Dendritic cell treated with granulocyte-macrophage colony-stimulating factor and Interleukin-4, amounts not matched to agents 40 ng/mL and 50 ng/mL, for 4 days (primary cell): ENCODE data around the gene CRTC2.
A peak's percentile ranks its signal among the peaks of the same experiment; 100 is the strongest.

Experiments used
- H3K27ac Mint-ChIP-seq: one replicate; pipeline ENCODE4 v1.8.0; 2022; ENCODE audit warnings: mild to moderate bottlenecking, mixed read lengths
- H3K27me3 Mint-ChIP-seq: one replicate; pipeline ENCODE4 v1.8.0; 2022; ENCODE audit warnings: mild to moderate bottlenecking, mixed read lengths
- H3K36me3 Mint-ChIP-seq: one replicate; pipeline ENCODE4 v1.8.0; 2022; ENCODE audit warnings: low read depth, mixed read lengths
- H3K4me1 Mint-ChIP-seq: one replicate; pipeline ENCODE4 v1.8.0; 2022; ENCODE audit warnings: low read depth, mixed read lengths
- H3K4me3 Mint-ChIP-seq: one replicate; pipeline ENCODE4 v1.8.0; 2022; ENCODE audit warnings: mild to moderate bottlenecking, moderate library complexity, mixed read lengths
- H3K9me3 Mint-ChIP-seq: one replicate; pipeline ENCODE4 v1.8.0; 2022; ENCODE audit warnings: mixed read lengths
- intact Hi-C: fragments of 100-400 bp; cut with micrococcal nuclease; formaldehyde crosslinking; loops from one replicate; pipeline ENCODE4 v1.15.0; 2022

CRTC2 gene

GRCh38 chr1:153967107-153967999, 8.9 kb upstream of the CRTC2 start, which contains the start of gene CREB3L4:
Gene CREB3L4 (plus strand): TSS chr1:153967902. CDS start chr1:153968526, 624 bp downstream.
- Mint-ChIP-seq H3K27me3 (no peaks in the 10 kb centered on the region), H3K9me3 (no peaks in the 10 kb centered on the region), H3K36me3 (peaks cover 22% of the 10 kb centered on the region), H3K4me1 (peaks cover 47% of the 10 kb centered on the region), H3K4me3 (peak within 1 kb of the TSS; percentile 97), H3K27ac (peak within 1 kb of the TSS; percentile 95)
- intact Hi-C loops = loop anchor here (1.0 kb wide), 2 partner anchors 9 to 10 kb away; partner anchors contain the start of genes CRTC2 and JTB

- H3K9me3 Mint-ChIP-seq = no peaks in the 10 kb centered on the region
- no peaks in the 10 kb centered on the region for H3K27me3 Mint-ChIP-seq
- intact Hi-C loops = loop anchor here (1.0 kb wide), 1 partner anchor 18 kb away; the partner anchor contains the start of gene DENND4B
- H3K4me1 Mint-ChIP-seq = peaks cover 73% of the 10 kb centered on the region
- peak overlapping the region; percentile 70 for H3K4me3 Mint-ChIP-seq
- H3K27ac Mint-ChIP-seq = peak overlapping the region; percentile 77
- peaks cover 57% of the 10 kb centered on the region for H3K36me3 Mint-ChIP-seq
These were observed 5.5 kb upstream of the CRTC2 start for GRCh38 chr1:153963850-153964331.

- H3K27ac Mint-ChIP-seq = peak within 1 kb of the TSS; percentile 77
- peaks cover 72% of the 10 kb centered on the region for H3K4me1 Mint-ChIP-seq
- intact Hi-C loops = loop anchor here (1.0 kb wide), 1 partner anchor 17 kb away; the partner anchor contains the start of gene DENND4B
- no peaks in the 10 kb centered on the region for H3K9me3 Mint-ChIP-seq
- peaks cover 63% of the 10 kb centered on the region for H3K36me3 Mint-ChIP-seq
- no peaks in the 10 kb centered on the region for H3K27me3 Mint-ChIP-seq
- peak within 1 kb of the TSS; percentile 70 for H3K4me3 Mint-ChIP-seq
These were observed 4.8 kb upstream of the CRTC2 start, which contains the start of gene SLC39A1 for GRCh38 chr1:153963030-153963849. Gene SLC39A1 (minus strand): TSS chr1:153963537. CDS start chr1:153962715, 822 bp downstream.

- peaks cover 68% of the 10 kb centered on the region for H3K4me1 Mint-ChIP-seq
- H3K36me3 Mint-ChIP-seq = peaks cover 69% of the 10 kb centered on the region
- no peaks in the 10 kb centered on the region for H3K9me3 Mint-ChIP-seq
- H3K27me3 Mint-ChIP-seq = no peaks in the 10 kb centered on the region
- H3K27ac Mint-ChIP-seq = peak overlapping the region; percentile 77
- peak overlapping the region; percentile 70 for H3K4me3 Mint-ChIP-seq
- intact Hi-C loops = loop anchor here (1.0 kb wide), 1 partner anchor 16 kb away; the partner anchor contains the start of gene DENND4B
These were observed 3.9 kb upstream of the CRTC2 start for GRCh38 chr1:153962088-153963029.

GRCh38 chr1:153961421-153961820, 3.0 kb upstream of the CRTC2 start:
- peak overlapping the region; percentile 70 for H3K4me3 Mint-ChIP-seq

GRCh38 chr1:153960206-153960605, 1.8 kb upstream of the CRTC2 start:
- Mint-ChIP-seq H3K36me3 (peaks cover 61% of the 10 kb centered on the region), H3K9me3 (no peaks in the 10 kb centered on the region), H3K4me3 (no peak overlapping the region), H3K4me1 (peaks cover 78% of the 10 kb centered on the region), H3K27ac (peak overlapping the region; percentile 94), H3K27me3 (no peaks in the 10 kb centered on the region)
- intact Hi-C loops = no loop called here

More at GRCh38 chr1:153961421-153961820, 3.0 kb upstream of the CRTC2 start:
- Mint-ChIP-seq H3K9me3 (no peaks in the 10 kb centered on the region), H3K4me1 (peaks cover 77% of the 10 kb centered on the region), H3K27me3 (no peaks in the 10 kb centered on the region), H3K27ac (no peak overlapping the region), H3K36me3 (peaks cover 68% of the 10 kb centered on the region)
- intact Hi-C loops = no loop called here

- no peaks in the 10 kb centered on the region for H3K9me3 Mint-ChIP-seq
- H3K27ac Mint-ChIP-seq = peak overlapping the region; percentile 94
- peak overlapping the region; percentile 14 for H3K4me3 Mint-ChIP-seq
- H3K27me3 Mint-ChIP-seq = no peaks in the 10 kb centered on the region
- H3K4me1 Mint-ChIP-seq = peaks cover 79% of the 10 kb centered on the region
- peaks cover 69% of the 10 kb centered on the region for H3K36me3 Mint-ChIP-seq
- intact Hi-C loops = no loop called here
These were observed 1.0 kb upstream of the CRTC2 start for GRCh38 chr1:153959454-153959853.

- intact Hi-C loops = loop anchor here (1.0 kb wide), 3 partner anchors 8 to 36 kb away; partner anchors contain the start of genes CREB3L4 and DENND4B
- H3K9me3 Mint-ChIP-seq = no peaks in the 10 kb centered on the region
These were observed 499 bp upstream of the CRTC2 start for GRCh38 chr1:153958961-153959260.

GRCh38 chr1:153957744-153958110, 685 bp downstream of the CRTC2 start:
- H3K9me3 Mint-ChIP-seq = no peaks in the 10 kb centered on the region
- intact Hi-C loops = loop anchor here (1.0 kb wide), 3 partner anchors 10 to 34 kb away; partner anchors contain the start of genes CREB3L4 and DENND4B
- no peaks in the 10 kb centered on the region for H3K27me3 Mint-ChIP-seq
- peaks cover 83% of the 10 kb centered on the region for H3K36me3 Mint-ChIP-seq
- peaks cover 82% of the 10 kb centered on the region for H3K4me1 Mint-ChIP-seq
- peak overlapping the region; percentile 94 for H3K27ac Mint-ChIP-seq
- H3K4me3 Mint-ChIP-seq = peak overlapping the region; percentile 94

More at GRCh38 chr1:153958961-153959260, 499 bp upstream of the CRTC2 start:
- H3K27ac Mint-ChIP-seq = peak overlapping the region; percentile 94
- H3K4me3 Mint-ChIP-seq = peak overlapping the region; percentile 94
- peaks cover 74% of the 10 kb centered on the region for H3K36me3 Mint-ChIP-seq
- H3K27me3 Mint-ChIP-seq = no peaks in the 10 kb centered on the region
- H3K4me1 Mint-ChIP-seq = peaks cover 79% of the 10 kb centered on the region

- Mint-ChIP-seq H3K4me3 (peak overlapping the region; percentile 94), H3K36me3 (peaks cover 83% of the 10 kb centered on the region), H3K27me3 (no peaks in the 10 kb centered on the region), H3K9me3 (no peaks in the 10 kb centered on the region), H3K4me1 (peaks cover 81% of the 10 kb centered on the region), H3K27ac (peak overlapping the region; percentile 94)
- intact Hi-C loops = no loop called here
These were observed 1.3 kb downstream of the CRTC2 start for GRCh38 chr1:153956997-153957715.

- no peaks in the 10 kb centered on the region for H3K9me3 Mint-ChIP-seq
- peak overlapping the region; percentile 20 for H3K27ac Mint-ChIP-seq
- no peak overlapping the region for H3K4me3 Mint-ChIP-seq
- H3K27me3 Mint-ChIP-seq = no peaks in the 10 kb centered on the region
- peaks cover 81% of the 10 kb centered on the region for H3K4me1 Mint-ChIP-seq
- intact Hi-C loops = no loop called here
- peaks cover 83% of the 10 kb centered on the region for H3K36me3 Mint-ChIP-seq
These were observed 3.6 kb downstream of the CRTC2 start for GRCh38 chr1:153954826-153955225.

GRCh38 chr1:153953859-153954365, 4.5 kb downstream of the CRTC2 start:
- H3K36me3 Mint-ChIP-seq = peaks cover 83% of the 10 kb centered on the region
- intact Hi-C loops = no loop called here
- H3K27ac Mint-ChIP-seq = peak overlapping the region; percentile 20
- no peaks in the 10 kb centered on the region for H3K27me3 Mint-ChIP-seq
- no peak overlapping the region for H3K4me3 Mint-ChIP-seq
- H3K9me3 Mint-ChIP-seq = no peaks in the 10 kb centered on the region
- H3K4me1 Mint-ChIP-seq = peaks cover 77% of the 10 kb centered on the region
